ENCODE measurements around the gene TIMP2.

TIMP2 gene

GRCh38 chr17:78821961-78822360, 103.2 kb downstream of the TIMP2 start:
- no peak overlapping the region for H3K27ac Mint-ChIP-seq (ENCODE audit: low read depth)
- peaks cover 77% of the 10 kb centered on the region for H3K36me3 Mint-ChIP-seq (ENCODE audit: insufficient read depth)
- H3K9me3 Mint-ChIP-seq, result no peaks in the 10 kb centered on the region
- no peak for ATAC-seq (replicated peaks; ENCODE audit: extremely low read depth, poor library complexity, severe bottlenecking)
- DNase-seq (ENCODE audit: low spot score in 2 of 2), result no peak
- no peaks in the 10 kb centered on the region for H3K27me3 Mint-ChIP-seq
- H3K4me1 Mint-ChIP-seq, result peaks cover 59% of the 10 kb centered on the region
- no peak overlapping the region for H3K4me3 Mint-ChIP-seq

GRCh38 chr17:78820841-78821240, 104.3 kb downstream of the TIMP2 start:
- Mint-ChIP-seq H3K4me1 (peaks cover 62% of the 10 kb centered on the region), H3K36me3 (ENCODE audit: insufficient read depth) (peaks cover 76% of the 10 kb centered on the region), H3K27me3 (no peaks in the 10 kb centered on the region), H3K27ac (ENCODE audit: low read depth) (no peak overlapping the region), H3K9me3 (no peaks in the 10 kb centered on the region), H3K4me3 (no peak overlapping the region)
- DNase-seq (ENCODE audit: low spot score in 2 of 2) (no peak), ATAC-seq (replicated peaks; ENCODE audit: extremely low read depth, poor library complexity, severe bottlenecking) (no peak)

- H3K36me3 Mint-ChIP-seq (ENCODE audit: insufficient read depth), result peaks cover 74% of the 10 kb centered on the region
- peak overlapping the region; percentile 93 for H3K27ac Mint-ChIP-seq (ENCODE audit: low read depth)
- peak overlapping the region; percentile 62 for H3K4me3 Mint-ChIP-seq
- H3K9me3 Mint-ChIP-seq, result no peaks in the 10 kb centered on the region
- ATAC-seq (replicated peaks; ENCODE audit: extremely low read depth, poor library complexity, severe bottlenecking) (no peak), DNase-seq (ENCODE audit: low spot score in 2 of 2) (no peak)
- peaks cover 54% of the 10 kb centered on the region for H3K4me1 Mint-ChIP-seq
- H3K27me3 Mint-ChIP-seq, result no peaks in the 10 kb centered on the region
Measured at GRCh38 chr17:78819806-78820792, 105.1 kb downstream of the TIMP2 start.

- Mint-ChIP-seq H3K4me3 (peak overlapping the region; percentile 62), H3K27ac (ENCODE audit: low read depth) (peak overlapping the region; percentile 93), H3K9me3 (no peaks in the 10 kb centered on the region), H3K4me1 (peaks cover 50% of the 10 kb centered on the region), H3K27me3 (no peaks in the 10 kb centered on the region), H3K36me3 (ENCODE audit: insufficient read depth) (peaks cover 75% of the 10 kb centered on the region)
- DNase-seq (ENCODE audit: low spot score in 2 of 2) (no peak), ATAC-seq (replicated peaks; ENCODE audit: extremely low read depth, poor library complexity, severe bottlenecking) (no peak)
Measured at GRCh38 chr17:78819402-78819801, 105.8 kb downstream of the TIMP2 start.

- Mint-ChIP-seq H3K27ac (ENCODE audit: low read depth) (peak overlapping the region; percentile 93), H3K27me3 (no peaks in the 10 kb centered on the region), H3K4me1 (peaks cover 51% of the 10 kb centered on the region), H3K36me3 (ENCODE audit: insufficient read depth) (peaks cover 75% of the 10 kb centered on the region), H3K9me3 (no peaks in the 10 kb centered on the region), H3K4me3 (peak overlapping the region; percentile 62)
- ATAC-seq (replicated peaks; ENCODE audit: extremely low read depth, poor library complexity, severe bottlenecking) (peak; percentile 53), DNase-seq (ENCODE audit: low spot score in 2 of 2) (peak in 1 of 2 donors; percentile 65)
Measured at GRCh38 chr17:78818932-78819331, 106.3 kb downstream of the TIMP2 start.

- H3K27me3 Mint-ChIP-seq, result no peaks in the 10 kb centered on the region
- ATAC-seq (replicated peaks; ENCODE audit: extremely low read depth, poor library complexity, severe bottlenecking) (no peak), DNase-seq (ENCODE audit: low spot score in 2 of 2) (no peak)
- H3K36me3 Mint-ChIP-seq (ENCODE audit: insufficient read depth), result peaks cover 76% of the 10 kb centered on the region
- H3K9me3 Mint-ChIP-seq, result no peaks in the 10 kb centered on the region
- peak overlapping the region; percentile 62 for H3K4me3 Mint-ChIP-seq
- peaks cover 51% of the 10 kb centered on the region for H3K4me1 Mint-ChIP-seq
- H3K27ac Mint-ChIP-seq (ENCODE audit: low read depth), result peak overlapping the region; percentile 93
Measured at GRCh38 chr17:78818152-78818846, 106.9 kb downstream of the TIMP2 start.

GRCh38 chr17:78817123-78817522, 108.1 kb downstream of the TIMP2 start:
- Mint-ChIP-seq H3K4me3 (peak overlapping the region; percentile 78), H3K36me3 (ENCODE audit: insufficient read depth) (peaks cover 77% of the 10 kb centered on the region), H3K27ac (ENCODE audit: low read depth) (peak overlapping the region; percentile 93), H3K9me3 (no peaks in the 10 kb centered on the region), H3K4me1 (peaks cover 46% of the 10 kb centered on the region), H3K27me3 (no peaks in the 10 kb centered on the region)
- ATAC-seq (replicated peaks; ENCODE audit: extremely low read depth, poor library complexity, severe bottlenecking) (peak; percentile 91), DNase-seq (ENCODE audit: low spot score in 2 of 2) (peak; percentile 45 to 87)

- no peak for DNase-seq (ENCODE audit: low spot score in 2 of 2)
- ATAC-seq (replicated peaks; ENCODE audit: extremely low read depth, poor library complexity, severe bottlenecking), result no peak
- H3K27ac Mint-ChIP-seq (ENCODE audit: low read depth), result no peak overlapping the region
- peaks cover 46% of the 10 kb centered on the region for H3K4me1 Mint-ChIP-seq
- H3K4me3 Mint-ChIP-seq, result no peak overlapping the region
- H3K36me3 Mint-ChIP-seq (ENCODE audit: insufficient read depth), result peaks cover 75% of the 10 kb centered on the region
- H3K27me3 Mint-ChIP-seq, result no peaks in the 10 kb centered on the region
- H3K9me3 Mint-ChIP-seq, result no peaks in the 10 kb centered on the region
Measured at GRCh38 chr17:78815696-78816095, 109.5 kb downstream of the TIMP2 start.

- peak; percentile 3 for ATAC-seq (replicated peaks; ENCODE audit: extremely low read depth, poor library complexity, severe bottlenecking)
- no peak overlapping the region for H3K4me3 Mint-ChIP-seq
- peak overlapping the region; percentile 65 for H3K27ac Mint-ChIP-seq (ENCODE audit: low read depth)
Measured at GRCh38 chr17:78812855-78813254, 112.3 kb downstream of the TIMP2 start.

GRCh38 chr17:78808163-78808562, 117.0 kb downstream of the TIMP2 start:
- no peak overlapping the region for H3K27ac Mint-ChIP-seq (ENCODE audit: low read depth)
- H3K4me3 Mint-ChIP-seq, result no peak overlapping the region
- peaks cover 79% of the 10 kb centered on the region for H3K36me3 Mint-ChIP-seq (ENCODE audit: insufficient read depth)
- peaks cover 38% of the 10 kb centered on the region for H3K4me1 Mint-ChIP-seq
- H3K9me3 Mint-ChIP-seq, result no peaks in the 10 kb centered on the region
- H3K27me3 Mint-ChIP-seq, result no peaks in the 10 kb centered on the region
- ATAC-seq (replicated peaks; ENCODE audit: extremely low read depth, poor library complexity, severe bottlenecking), result no peak
- no peak for DNase-seq (ENCODE audit: low spot score in 2 of 2)

More at GRCh38 chr17:78812855-78813254, 112.3 kb downstream of the TIMP2 start:
- peaks cover 77% of the 10 kb centered on the region for H3K36me3 Mint-ChIP-seq (ENCODE audit: insufficient read depth)
- no peaks in the 10 kb centered on the region for H3K9me3 Mint-ChIP-seq
- DNase-seq (ENCODE audit: low spot score in 2 of 2), result no peak
- no peaks in the 10 kb centered on the region for H3K27me3 Mint-ChIP-seq
- peaks cover 33% of the 10 kb centered on the region for H3K4me1 Mint-ChIP-seq

GRCh38 chr17:78806451-78806850, 118.7 kb downstream of the TIMP2 start:
- Mint-ChIP-seq H3K9me3 (no peaks in the 10 kb centered on the region), H3K36me3 (ENCODE audit: insufficient read depth) (peaks cover 75% of the 10 kb centered on the region), H3K4me1 (peaks cover 46% of the 10 kb centered on the region), H3K27ac (ENCODE audit: low read depth) (peak overlapping the region; percentile 95), H3K27me3 (no peaks in the 10 kb centered on the region), H3K4me3 (peak overlapping the region; percentile 56)
- no peak for ATAC-seq (replicated peaks; ENCODE audit: extremely low read depth, poor library complexity, severe bottlenecking)
- no peak for DNase-seq (ENCODE audit: low spot score in 2 of 2)

- Mint-ChIP-seq H3K36me3 (ENCODE audit: insufficient read depth) (peaks cover 69% of the 10 kb centered on the region), H3K27me3 (no peaks in the 10 kb centered on the region), H3K4me1 (peaks cover 49% of the 10 kb centered on the region), H3K4me3 (peak overlapping the region; percentile 56), H3K9me3 (no peaks in the 10 kb centered on the region), H3K27ac (ENCODE audit: low read depth) (peak overlapping the region; percentile 95)
- peak; percentile 72 for ATAC-seq (replicated peaks; ENCODE audit: extremely low read depth, poor library complexity, severe bottlenecking)
- peak in 1 of 2 donors; percentile 51 for DNase-seq (ENCODE audit: low spot score in 2 of 2)
Measured at GRCh38 chr17:78805301-78805700, 119.9 kb downstream of the TIMP2 start.
